OCI-LY7 (cell line): ENCODE data around the gene SPTB. TPM values are rescaled to one million over a fixed set of nuclear protein-coding genes. Genes with fewer than 3 reads are reported as not detected.

Experiments
- BruUV-seq: library from RNA; stranded (reverse); fragments of 400-500 nt; replicated peaks from 2 replicates; lab custom pipeline; 2021; lab: Mats Ljungman, UMichigan
- CTCF ChIA-PET: fragments of 300-600 bp; sonication (Branson Sonifier 250); formaldehyde crosslinking; loops from one replicate; lab custom pipeline; 2022; ENCODE audit warnings: antibody characterized with exemption; ENCODE audit not compliant: unreplicated experiment; lab: Charles Lee
- POLR2A ChIA-PET: fragments of 300-600 bp; sonication (Branson Sonifier 250); formaldehyde crosslinking; loops from one replicate; lab custom pipeline; 2022; ENCODE audit warnings: antibody characterized with exemption; lab: Charles Lee
- DNase-seq: peaks from one replicate; pipeline ENCODE4 v3.0.0-alpha.2; 2015; ENCODE audit warnings: low spot score
- H2AFZ ChIP-seq: fragments of 200-600 bp; sonication (generic), shearing (Covaris generic); 2 replicates; pipeline ENCODE4 v1.6.1; 2014; ENCODE audit warnings: mild to moderate bottlenecking, antibody characterized with exemption, low read length, moderate library complexity
- H3K27ac ChIP-seq: fragments of 200-600 bp; sonication (generic); 2 replicates; pipeline ENCODE4 v1.5.1; 2014; ENCODE audit warnings: mixed run types, low read depth, mild to moderate bottlenecking, moderate library complexity, low read length, inconsistent platforms; ENCODE audit not compliant: poor library complexity, severe bottlenecking
- H3K36me3 ChIP-seq: fragments of 200-600 bp; sonication (generic); 2 replicates; pipeline ENCODE4 v1.6.1; 2014; ENCODE audit warnings: mild to moderate bottlenecking, antibody characterized with exemption, low read length, moderate library complexity, mixed read lengths; ENCODE audit not compliant: insufficient read depth
- H3K4me1 ChIP-seq: fragments of 200-600 bp; sonication (generic); 2 replicates; pipeline ENCODE4 v1.5.1; 2014; ENCODE audit warnings: mild to moderate bottlenecking, low read length; ENCODE audit not compliant: insufficient read depth, poor library complexity, severe bottlenecking
- H3K4me2 ChIP-seq: fragments of 200-600 bp; sonication (generic); 2 replicates; pipeline ENCODE4 v1.6.1; 2014; ENCODE audit warnings: mild to moderate bottlenecking, low read length
- H3K4me3 ChIP-seq: fragments of 200-600 bp; sonication (generic); 2 replicates; pipeline ENCODE4 v1.5.1; 2014; ENCODE audit warnings: mild to moderate bottlenecking, low read depth, low read length; ENCODE audit not compliant: poor library complexity, severe bottlenecking
- H3K79me2 ChIP-seq: fragments of 200-600 bp; sonication (generic); 2 replicates; pipeline ENCODE4 v1.6.1; 2016; ENCODE audit warnings: low read depth, mild to moderate bottlenecking, low read length, moderate library complexity, mixed read lengths; ENCODE audit not compliant: insufficient read depth
- H3K9me2 ChIP-seq: fragments of 200-600 bp; sonication (generic); 2 replicates; pipeline ENCODE4 v1.6.1; 2016; ENCODE audit warnings: mild to moderate bottlenecking, low read length, mixed read lengths; ENCODE audit not compliant: insufficient read depth
- H3K9me3 ChIP-seq: fragments of 200-600 bp; sonication (generic); 2 replicates; pipeline ENCODE4 v1.6.1; 2014; ENCODE audit warnings: mild to moderate bottlenecking, mixed run types, low read length, mixed read lengths
- H4K20me1 ChIP-seq: fragments of 200-600 bp; sonication (generic); 2 replicates; pipeline ENCODE4 v1.6.1; 2014; ENCODE audit warnings: mild to moderate bottlenecking, antibody characterized with exemption, low read length, moderate library complexity, mixed read lengths; ENCODE audit not compliant: insufficient read depth
- CTCF ChIP-seq: fragments of 200-600 bp; sonication (generic); conservative IDR thresholded peaks from 2 replicates; pipeline ENCODE4 v1.5.1; 2014; ENCODE audit warnings: mild to moderate bottlenecking, antibody characterized with exemption, low read length, moderate library complexity, mixed read lengths
- EZH2phosphoT487 ChIP-seq: fragments of 200-600 bp; sonication (generic); IDR thresholded peaks from 2 replicates; pipeline ENCODE4 v1.6.1; 2018; ENCODE audit warnings: low read depth, borderline replicate concordance, mild to moderate bottlenecking, mixed run types, antibody characterized with exemption, low read length, moderate library complexity, mixed read lengths
- intact Hi-C: fragments of 100-400 bp; cut with micrococcal nuclease; formaldehyde crosslinking; loops from one replicate; pipeline ENCODE4 v1.10.0; 2022; ENCODE audit not compliant: unreplicated experiment
- total RNA-seq, 2 experiments: library from RNA; depleted of rRNA in 1 of 2; stranded (reverse); fragments of >200 nt in 1 of 2; shearing (Covaris generic) in 1 of 2; gene quantifications; 2 replicates each; pipeline ENCODE4 v1.2.3, GENCODE V29; 2014 to 2022

SPTB gene
- total RNA-seq, 2 experiments from 2014 or later: not detected

- H3K4me2 ChIP-seq: no peak overlapping the region
Observed at GRCh38 chr14:64703395-64704142, 176.1 kb downstream of the SPTB start.

GRCh38 chr14:64702493-64703394 lies 177.0 kb downstream of the SPTB start:
- H3K27ac ChIP-seq: no peak overlapping the region
- ChIA-PET CTCF (no interaction called here), POLR2A (no interaction called here)
- H3K4me3 ChIP-seq: no peak overlapping the region
- no peaks in the 10 kb centered on the region for H3K36me3 ChIP-seq
- H3K9me3 ChIP-seq: no peaks in the 10 kb centered on the region
- intact Hi-C loops: no loop called here
- no peak overlapping the region for H3K4me2 ChIP-seq
- DNase-seq: no peak
- BruUV-seq: no TSS peak
- no peaks in the 10 kb centered on the region for H3K79me2 ChIP-seq
- no peaks in the 10 kb centered on the region for H4K20me1 ChIP-seq
- H2AFZ ChIP-seq: no peak overlapping the region
- H3K4me1 ChIP-seq: no peaks in the 10 kb centered on the region
- H3K9me2 ChIP-seq: no peaks in the 10 kb centered on the region
- TF ChIP-seq EZH2phosphoT487 (no peak), CTCF (no peak)

More at GRCh38 chr14:64703395-64704142, 176.1 kb downstream of the SPTB start:
- ChIA-PET POLR2A (no interaction called here), CTCF (no interaction called here)
- Histone ChIP-seq H4K20me1 (no peaks in the 10 kb centered on the region), H3K36me3 (no peaks in the 10 kb centered on the region), H3K9me3 (no peaks in the 10 kb centered on the region), H3K9me2 (no peaks in the 10 kb centered on the region), H3K27ac (no peak overlapping the region), H3K4me1 (no peaks in the 10 kb centered on the region), H3K4me3 (no peak overlapping the region), H2AFZ (no peak overlapping the region), H3K79me2 (no peaks in the 10 kb centered on the region)
- intact Hi-C loops: no loop called here
- no peak for TF ChIP-seq CTCF
- no peak for TF ChIP-seq EZH2phosphoT487
- BruUV-seq: no TSS peak
- no peak for DNase-seq
